Measurements from ENCODE around the gene TRAPPC2L.

DNA sequence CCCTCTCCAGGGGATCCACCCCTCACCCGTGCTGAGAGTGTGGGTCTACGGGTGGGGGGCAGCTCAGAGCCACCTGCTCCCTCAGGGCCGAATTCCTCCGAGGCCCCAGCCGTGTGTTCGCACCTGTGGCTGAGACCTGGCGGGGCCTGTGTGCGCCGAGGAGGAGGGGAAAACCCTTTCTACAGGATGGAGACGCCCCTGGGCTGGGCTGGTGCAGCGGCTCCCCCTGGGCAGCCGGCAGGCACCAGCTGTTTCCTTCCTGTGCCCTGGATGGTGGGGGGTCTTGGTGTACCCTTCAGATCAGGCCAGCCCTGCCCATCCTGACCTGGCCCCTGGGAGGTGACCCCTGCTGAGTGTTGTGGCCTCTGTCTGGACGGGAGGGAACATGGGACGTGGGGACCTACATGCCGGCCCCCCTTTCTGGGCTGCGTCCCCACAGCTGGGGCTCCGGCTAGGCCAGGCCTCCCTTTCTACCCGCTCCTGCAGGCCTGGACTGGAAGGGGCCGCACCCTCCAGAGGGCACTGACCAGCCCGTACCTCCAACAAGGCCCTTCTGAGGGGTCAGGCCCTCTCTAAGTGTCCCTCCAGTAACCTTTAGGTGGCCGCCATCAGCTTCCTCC lies 37.9 kb downstream of the TRAPPC2L start:
- TF ChIP-seq, protein P1, sequence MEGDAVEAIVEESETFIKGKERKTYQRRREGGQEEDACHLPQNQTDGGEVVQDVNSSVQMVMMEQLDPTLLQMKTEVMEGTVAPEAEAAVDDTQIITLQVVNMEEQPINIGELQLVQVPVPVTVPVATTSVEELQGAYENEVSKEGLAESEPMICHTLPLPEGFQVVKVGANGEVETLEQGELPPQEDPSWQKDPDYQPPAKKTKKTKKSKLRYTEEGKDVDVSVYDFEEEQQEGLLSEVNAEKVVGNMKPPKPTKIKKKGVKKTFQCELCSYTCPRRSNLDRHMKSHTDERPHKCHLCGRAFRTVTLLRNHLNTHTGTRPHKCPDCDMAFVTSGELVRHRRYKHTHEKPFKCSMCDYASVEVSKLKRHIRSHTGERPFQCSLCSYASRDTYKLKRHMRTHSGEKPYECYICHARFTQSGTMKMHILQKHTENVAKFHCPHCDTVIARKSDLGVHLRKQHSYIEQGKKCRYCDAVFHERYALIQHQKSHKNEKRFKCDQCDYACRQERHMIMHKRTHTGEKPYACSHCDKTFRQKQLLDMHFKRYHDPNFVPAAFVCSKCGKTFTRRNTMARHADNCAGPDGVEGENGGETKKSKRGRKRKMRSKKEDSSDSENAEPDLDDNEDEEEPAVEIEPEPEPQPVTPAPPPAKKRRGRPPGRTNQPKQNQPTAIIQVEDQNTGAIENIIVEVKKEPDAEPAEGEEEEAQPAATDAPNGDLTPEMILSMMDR (IDR thresholded peaks at IDR 0.05), result no peak
- no peak for TF ChIP-seq POLR2AphosphoS5 (IDR thresholded peaks at IDR 0.05)
- TF ChIP-seq POLR2A (IDR thresholded peaks at IDR 0.05), result no peak

Data from upper lobe of left lung (tissue), 4 donors.